ENCODE measurements around the gene GNRHR.

Gene GNRHR

GRCh38 chr4:67754288-67754687, at the start of gene GNRHR:
TSS of gene GNRHR (minus strand) at chr4:67754388. CDS start at chr4:67754335, 53 bp downstream.
- no peak within 1 kb of the TSS for H3K4me3 ChIP-seq (ENCODE audit: low read depth, low read length)
- no peak for TF ChIP-seq CTCF (IDR thresholded peaks at IDR 0.05; ENCODE audit: borderline replicate concordance, insufficient read depth, low read depth, low read length)

- TF ChIP-seq CTCF (IDR thresholded peaks at IDR 0.05; ENCODE audit: borderline replicate concordance, insufficient read depth, low read depth, low read length): no peak
- no peak overlapping the region for H3K4me3 ChIP-seq (ENCODE audit: low read depth, low read length)
These were observed 42.6 kb upstream of the GNRHR start for GRCh38 chr4:67796810-67797209.

GRCh38 chr4:67790721-67791120, 36.5 kb upstream of the GNRHR start:
- no peak for TF ChIP-seq CTCF (IDR thresholded peaks at IDR 0.05; ENCODE audit: borderline replicate concordance, insufficient read depth, low read depth, low read length)

GRCh38 chr4:67787311-67787710, 33.1 kb upstream of the GNRHR start:
- TF ChIP-seq CTCF (IDR thresholded peaks at IDR 0.05; ENCODE audit: borderline replicate concordance, insufficient read depth, low read depth, low read length): no peak
- no peak overlapping the region for H3K4me3 ChIP-seq (ENCODE audit: low read depth, low read length)

More at GRCh38 chr4:67790721-67791120, 36.5 kb upstream of the GNRHR start:
- no peak overlapping the region for H3K4me3 ChIP-seq (ENCODE audit: low read depth, low read length)

GRCh38 chr4:67785528-67785927, 31.3 kb upstream of the GNRHR start:
- no peak for TF ChIP-seq CTCF (IDR thresholded peaks at IDR 0.05; ENCODE audit: borderline replicate concordance, insufficient read depth, low read depth, low read length)
- H3K4me3 ChIP-seq (ENCODE audit: low read depth, low read length): no peak overlapping the region

- no peak overlapping the region for H3K4me3 ChIP-seq (ENCODE audit: low read depth, low read length)
- TF ChIP-seq CTCF (IDR thresholded peaks at IDR 0.05; ENCODE audit: borderline replicate concordance, insufficient read depth, low read depth, low read length): no peak
These were observed 25.4 kb upstream of the GNRHR start for GRCh38 chr4:67779631-67780030.

- TF ChIP-seq CTCF (IDR thresholded peaks at IDR 0.05; ENCODE audit: borderline replicate concordance, insufficient read depth, low read depth, low read length): no peak
- H3K4me3 ChIP-seq (ENCODE audit: low read depth, low read length): no peak overlapping the region
These were observed 22.6 kb upstream of the GNRHR start for GRCh38 chr4:67776746-67777145.
